ENCODE results near the gene NODAL.
A peak's percentile ranks its signal among the peaks of the same experiment; 100 is the strongest.

Gene NODAL

GRCh38 chr10:70477661-70478162, 36.2 kb upstream of the NODAL start:
- no peak for TF ChIP-seq ZBTB7A (IDR thresholded peaks at IDR 0.05; ENCODE audit: low read depth)
- TF ChIP-seq YY1 (IDR thresholded peaks at IDR 0.05; ENCODE audit: low read depth) = no peak
- TF ChIP-seq FOXM1 (IDR thresholded peaks at IDR 0.05; ENCODE audit: borderline replicate concordance, low read depth) = no peak
- peak; percentile 14; the same call in 1 of the 2 replicates for TF ChIP-seq TEAD4 (IDR thresholded peaks at IDR 0.05)
- peak; percentile 87 for TF ChIP-seq MAX (IDR thresholded peaks at IDR 0.05)
- TF ChIP-seq EP300 (IDR thresholded peaks at IDR 0.05; ENCODE audit: borderline replicate concordance) = no peak
- no peak for TF ChIP-seq TCF12 (IDR thresholded peaks at IDR 0.05; ENCODE audit: low read depth)
- TF ChIP-seq CEBPB (IDR thresholded peaks at IDR 0.05) = no peak
- TF ChIP-seq REST (IDR thresholded peaks at IDR 0.05; ENCODE audit: low read depth) = no peak
- TF ChIP-seq EGR1 (IDR thresholded peaks at IDR 0.05) = peak; percentile 83
- TF ChIP-seq USF1 (IDR thresholded peaks at IDR 0.05) = peak; percentile 60
- no peak for TF ChIP-seq CREB1 (IDR thresholded peaks at IDR 0.05; ENCODE audit: low read depth)
- no peak for TF ChIP-seq TAF1 (IDR thresholded peaks at IDR 0.05; ENCODE audit: low read depth)
- no peak for TF ChIP-seq RAD21 (IDR thresholded peaks at IDR 0.05; ENCODE audit: low read depth)
- TF ChIP-seq NFIC (IDR thresholded peaks at IDR 0.05) = no peak

- no peak for TF ChIP-seq EGR1 (IDR thresholded peaks at IDR 0.05)
- TF ChIP-seq FOXM1 (IDR thresholded peaks at IDR 0.05; ENCODE audit: borderline replicate concordance, low read depth) = no peak
These were observed 35.0 kb upstream of the NODAL start for GRCh38 chr10:70476249-70477035.

GRCh38 chr10:70475661-70476060, 34.2 kb upstream of the NODAL start:
- TF ChIP-seq NFIC (IDR thresholded peaks at IDR 0.05) = no peak
- TF ChIP-seq TAF1 (IDR thresholded peaks at IDR 0.05; ENCODE audit: low read depth) = no peak
- no peak for TF ChIP-seq TCF12 (IDR thresholded peaks at IDR 0.05; ENCODE audit: low read depth)
- TF ChIP-seq EGR1 (IDR thresholded peaks at IDR 0.05) = no peak
- no peak for TF ChIP-seq EP300 (IDR thresholded peaks at IDR 0.05; ENCODE audit: borderline replicate concordance)
- TF ChIP-seq FOXM1 (IDR thresholded peaks at IDR 0.05; ENCODE audit: borderline replicate concordance, low read depth) = no peak
- TF ChIP-seq REST (IDR thresholded peaks at IDR 0.05; ENCODE audit: low read depth) = no peak
- no peak for TF ChIP-seq TEAD4 (IDR thresholded peaks at IDR 0.05)
- TF ChIP-seq YY1 (IDR thresholded peaks at IDR 0.05; ENCODE audit: low read depth) = no peak
- no peak for TF ChIP-seq MAX (IDR thresholded peaks at IDR 0.05)
- TF ChIP-seq RAD21 (IDR thresholded peaks at IDR 0.05; ENCODE audit: low read depth) = no peak
- TF ChIP-seq CEBPB (IDR thresholded peaks at IDR 0.05) = no peak
- TF ChIP-seq USF1 (IDR thresholded peaks at IDR 0.05) = no peak
- TF ChIP-seq CREB1 (IDR thresholded peaks at IDR 0.05; ENCODE audit: low read depth) = no peak
- no peak for TF ChIP-seq ZBTB7A (IDR thresholded peaks at IDR 0.05; ENCODE audit: low read depth)

GRCh38 chr10:70474780-70475179, 33.3 kb upstream of the NODAL start:
- no peak for TF ChIP-seq EP300 (IDR thresholded peaks at IDR 0.05; ENCODE audit: borderline replicate concordance)
- no peak for TF ChIP-seq RAD21 (IDR thresholded peaks at IDR 0.05; ENCODE audit: low read depth)
- TF ChIP-seq EGR1 (IDR thresholded peaks at IDR 0.05) = no peak
- TF ChIP-seq REST (IDR thresholded peaks at IDR 0.05; ENCODE audit: low read depth) = no peak
- TF ChIP-seq NFIC (IDR thresholded peaks at IDR 0.05) = no peak
- no peak for TF ChIP-seq FOXM1 (IDR thresholded peaks at IDR 0.05; ENCODE audit: borderline replicate concordance, low read depth)
- TF ChIP-seq TCF12 (IDR thresholded peaks at IDR 0.05; ENCODE audit: low read depth) = no peak
- TF ChIP-seq CREB1 (IDR thresholded peaks at IDR 0.05; ENCODE audit: low read depth) = no peak
- no peak for TF ChIP-seq TAF1 (IDR thresholded peaks at IDR 0.05; ENCODE audit: low read depth)
- no peak for TF ChIP-seq YY1 (IDR thresholded peaks at IDR 0.05; ENCODE audit: low read depth)
- no peak for TF ChIP-seq MAX (IDR thresholded peaks at IDR 0.05)
- TF ChIP-seq USF1 (IDR thresholded peaks at IDR 0.05) = no peak
- TF ChIP-seq CEBPB (IDR thresholded peaks at IDR 0.05) = no peak
- no peak for TF ChIP-seq ZBTB7A (IDR thresholded peaks at IDR 0.05; ENCODE audit: low read depth)
- TF ChIP-seq TEAD4 (IDR thresholded peaks at IDR 0.05) = no peak

Data from Ishikawa (cell line).